Measurements from ENCODE around the gene PBX1.
A peak's percentile ranks its signal among the peaks of the same experiment; 100 is the strongest.

The PBX1 gene

DNA sequence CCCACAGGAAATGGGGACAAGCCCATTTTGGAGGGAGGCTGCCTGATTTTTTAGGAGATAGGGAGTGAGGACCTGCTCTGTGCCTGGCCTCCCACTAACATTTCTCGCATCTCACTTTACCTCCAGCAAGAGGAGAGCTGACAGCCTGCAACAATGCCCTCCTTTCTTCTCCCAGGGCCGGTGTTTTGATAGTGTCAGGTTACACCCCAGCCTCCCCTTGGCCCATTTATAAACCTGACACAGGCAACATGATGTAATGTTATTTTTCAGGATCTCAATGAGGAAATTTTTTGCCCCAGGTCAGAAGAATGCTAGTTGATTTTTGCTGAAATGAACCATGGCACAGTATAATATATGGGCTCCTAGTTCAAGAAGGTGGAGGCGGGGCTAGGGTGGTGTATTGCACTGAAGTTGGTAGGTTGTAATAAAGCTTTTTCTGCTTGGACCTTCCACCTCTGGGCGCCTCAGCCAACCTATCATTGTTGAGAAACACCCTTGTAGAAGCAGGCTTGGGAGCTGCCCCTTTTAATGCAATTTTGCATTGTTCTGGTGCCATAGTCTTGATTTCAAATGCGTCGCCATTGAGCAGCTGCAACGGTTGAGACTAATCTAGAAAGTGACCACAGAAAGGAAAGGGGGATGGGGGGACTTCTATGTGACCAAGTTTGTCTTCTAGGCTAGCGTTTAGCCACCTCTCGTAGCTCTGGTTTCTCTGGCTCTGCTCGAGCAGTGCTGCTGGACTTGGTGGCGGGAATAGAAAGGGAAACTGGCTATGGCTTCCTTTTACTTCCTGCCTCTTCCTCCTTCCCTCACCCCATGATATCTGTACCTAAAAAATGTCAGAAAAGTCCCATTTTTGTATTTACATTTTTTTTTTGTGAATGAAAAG is 53.0 kb downstream of the PBX1 start (continued):
- TF ChIP-seq FEZF1 (tag by site-specific recombination; IDR thresholded peaks at IDR 0.05) = peak; percentile 93
- TF ChIP-seq, protein P1, sequence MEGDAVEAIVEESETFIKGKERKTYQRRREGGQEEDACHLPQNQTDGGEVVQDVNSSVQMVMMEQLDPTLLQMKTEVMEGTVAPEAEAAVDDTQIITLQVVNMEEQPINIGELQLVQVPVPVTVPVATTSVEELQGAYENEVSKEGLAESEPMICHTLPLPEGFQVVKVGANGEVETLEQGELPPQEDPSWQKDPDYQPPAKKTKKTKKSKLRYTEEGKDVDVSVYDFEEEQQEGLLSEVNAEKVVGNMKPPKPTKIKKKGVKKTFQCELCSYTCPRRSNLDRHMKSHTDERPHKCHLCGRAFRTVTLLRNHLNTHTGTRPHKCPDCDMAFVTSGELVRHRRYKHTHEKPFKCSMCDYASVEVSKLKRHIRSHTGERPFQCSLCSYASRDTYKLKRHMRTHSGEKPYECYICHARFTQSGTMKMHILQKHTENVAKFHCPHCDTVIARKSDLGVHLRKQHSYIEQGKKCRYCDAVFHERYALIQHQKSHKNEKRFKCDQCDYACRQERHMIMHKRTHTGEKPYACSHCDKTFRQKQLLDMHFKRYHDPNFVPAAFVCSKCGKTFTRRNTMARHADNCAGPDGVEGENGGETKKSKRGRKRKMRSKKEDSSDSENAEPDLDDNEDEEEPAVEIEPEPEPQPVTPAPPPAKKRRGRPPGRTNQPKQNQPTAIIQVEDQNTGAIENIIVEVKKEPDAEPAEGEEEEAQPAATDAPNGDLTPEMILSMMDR (tag by site-specific recombination; IDR thresholded peaks at IDR 0.05) = no peak
- no peak for TF ChIP-seq ZNF473 (tag by site-specific recombination; IDR thresholded peaks at IDR 0.05)
- TF ChIP-seq, protein P2, sequence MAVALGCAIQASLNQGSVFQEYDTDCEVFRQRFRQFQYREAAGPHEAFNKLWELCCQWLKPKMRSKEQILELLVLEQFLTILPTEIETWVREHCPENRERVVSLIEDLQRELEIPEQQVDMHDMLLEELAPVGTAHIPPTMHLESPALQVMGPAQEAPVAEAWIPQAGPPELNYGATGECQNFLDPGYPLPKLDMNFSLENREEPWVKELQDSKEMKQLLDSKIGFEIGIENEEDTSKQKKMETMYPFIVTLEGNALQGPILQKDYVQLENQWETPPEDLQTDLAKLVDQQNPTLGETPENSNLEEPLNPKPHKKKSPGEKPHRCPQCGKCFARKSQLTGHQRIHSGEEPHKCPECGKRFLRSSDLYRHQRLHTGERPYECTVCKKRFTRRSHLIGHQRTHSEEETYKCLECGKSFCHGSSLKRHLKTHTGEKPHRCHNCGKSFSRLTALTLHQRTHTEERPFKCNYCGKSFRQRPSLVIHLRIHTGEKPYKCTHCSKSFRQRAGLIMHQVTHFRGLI (tag by site-specific recombination; IDR thresholded peaks at IDR 0.05) = peak; percentile 63; the same call in 1 of the 2 replicates
- no peak for TF ChIP-seq ZNF292 (tag by site-specific recombination; IDR thresholded peaks at IDR 0.05; ENCODE audit: borderline replicate concordance, low read depth)
- no peak; the same call in 1 of the 2 replicates for TF ChIP-seq ZNF600 (tag by site-specific recombination; IDR thresholded peaks at IDR 0.05)
- no peak for TF ChIP-seq ZNF658 (tag by site-specific recombination; IDR thresholded peaks at IDR 0.05)
- peak; percentile 60; the same call in 1 of the 2 replicates for TF ChIP-seq KLF9 (tag by site-specific recombination; IDR thresholded peaks at IDR 0.05; ENCODE audit: low read depth)
- no peak for TF ChIP-seq ZNF624 (tag by site-specific recombination; IDR thresholded peaks at IDR 0.05)
- TF ChIP-seq ZNF391 (tag by site-specific recombination; IDR thresholded peaks at IDR 0.05; ENCODE audit: borderline replicate concordance, low read depth) = peak; percentile 89
- no peak for TF ChIP-seq ZNF16 (tag by site-specific recombination; IDR thresholded peaks at IDR 0.05; ENCODE audit: low read depth)
- TF ChIP-seq, protein P3, sequence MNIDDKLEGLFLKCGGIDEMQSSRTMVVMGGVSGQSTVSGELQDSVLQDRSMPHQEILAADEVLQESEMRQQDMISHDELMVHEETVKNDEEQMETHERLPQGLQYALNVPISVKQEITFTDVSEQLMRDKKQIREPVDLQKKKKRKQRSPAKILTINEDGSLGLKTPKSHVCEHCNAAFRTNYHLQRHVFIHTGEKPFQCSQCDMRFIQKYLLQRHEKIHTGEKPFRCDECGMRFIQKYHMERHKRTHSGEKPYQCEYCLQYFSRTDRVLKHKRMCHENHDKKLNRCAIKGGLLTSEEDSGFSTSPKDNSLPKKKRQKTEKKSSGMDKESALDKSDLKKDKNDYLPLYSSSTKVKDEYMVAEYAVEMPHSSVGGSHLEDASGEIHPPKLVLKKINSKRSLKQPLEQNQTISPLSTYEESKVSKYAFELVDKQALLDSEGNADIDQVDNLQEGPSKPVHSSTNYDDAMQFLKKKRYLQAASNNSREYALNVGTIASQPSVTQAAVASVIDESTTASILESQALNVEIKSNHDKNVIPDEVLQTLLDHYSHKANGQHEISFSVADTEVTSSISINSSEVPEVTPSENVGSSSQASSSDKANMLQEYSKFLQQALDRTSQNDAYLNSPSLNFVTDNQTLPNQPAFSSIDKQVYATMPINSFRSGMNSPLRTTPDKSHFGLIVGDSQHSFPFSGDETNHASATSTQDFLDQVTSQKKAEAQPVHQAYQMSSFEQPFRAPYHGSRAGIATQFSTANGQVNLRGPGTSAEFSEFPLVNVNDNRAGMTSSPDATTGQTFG (tag by site-specific recombination; IDR thresholded peaks at IDR 0.05; ENCODE audit: borderline replicate concordance) = no peak
- TF ChIP-seq SETDB1 (IDR thresholded peaks at IDR 0.05; ENCODE audit: insufficient read length, low read length) = no peak
- no peak for TF ChIP-seq ZNF169 (tag by site-specific recombination; IDR thresholded peaks at IDR 0.05)
- TF ChIP-seq GLI4 (tag by site-specific recombination; IDR thresholded peaks at IDR 0.05) = no peak
- TF ChIP-seq KLF10 (tag by site-specific recombination; IDR thresholded peaks at IDR 0.05) = peak; percentile 97
- TF ChIP-seq HOXC10 (CRISPR knock-in tag; IDR thresholded peaks at IDR 0.05) = no peak
- no peak for TF ChIP-seq ZNF560 (tag by site-specific recombination; IDR thresholded peaks at IDR 0.05; ENCODE audit: borderline replicate concordance)
- TF ChIP-seq ZNF24 (tag by site-specific recombination; IDR thresholded peaks at IDR 0.05) = peak; percentile 97
- TF ChIP-seq, protein P4, sequence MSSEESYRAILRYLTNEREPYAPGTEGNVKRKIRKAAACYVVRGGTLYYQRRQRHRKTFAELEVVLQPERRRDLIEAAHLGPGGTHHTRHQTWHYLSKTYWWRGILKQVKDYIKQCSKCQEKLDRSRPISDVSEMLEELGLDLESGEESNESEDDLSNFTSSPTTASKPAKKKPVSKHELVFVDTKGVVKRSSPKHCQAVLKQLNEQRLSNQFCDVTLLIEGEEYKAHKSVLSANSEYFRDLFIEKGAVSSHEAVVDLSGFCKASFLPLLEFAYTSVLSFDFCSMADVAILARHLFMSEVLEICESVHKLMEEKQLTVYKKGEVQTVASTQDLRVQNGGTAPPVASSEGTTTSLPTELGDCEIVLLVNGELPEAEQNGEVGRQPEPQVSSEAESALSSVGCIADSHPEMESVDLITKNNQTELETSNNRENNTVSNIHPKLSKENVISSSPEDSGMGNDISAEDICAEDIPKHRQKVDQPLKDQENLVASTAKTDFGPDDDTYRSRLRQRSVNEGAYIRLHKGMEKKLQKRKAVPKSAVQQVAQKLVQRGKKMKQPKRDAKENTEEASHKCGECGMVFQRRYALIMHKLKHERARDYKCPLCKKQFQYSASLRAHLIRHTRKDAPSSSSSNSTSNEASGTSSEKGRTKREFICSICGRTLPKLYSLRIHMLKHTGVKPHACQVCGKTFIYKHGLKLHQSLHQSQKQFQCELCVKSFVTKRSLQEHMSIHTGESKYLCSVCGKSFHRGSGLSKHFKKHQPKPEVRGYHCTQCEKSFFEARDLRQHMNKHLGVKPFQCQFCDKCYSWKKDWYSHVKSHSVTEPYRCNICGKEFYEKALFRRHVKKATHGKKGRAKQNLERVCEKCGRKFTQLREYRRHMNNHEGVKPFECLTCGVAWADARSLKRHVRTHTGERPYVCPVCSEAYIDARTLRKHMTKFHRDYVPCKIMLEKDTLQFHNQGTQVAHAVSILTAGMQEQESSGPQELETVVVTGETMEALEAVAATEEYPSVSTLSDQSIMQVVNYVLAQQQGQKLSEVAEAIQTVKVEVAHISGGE (tag by site-specific recombination; conservative IDR thresholded peaks at IDR 0.05; ENCODE audit: low read depth) = 0 out of 2 replicates have a peak, but pooled peaks have one; percentile 19
- TF ChIP-seq, protein P5, sequence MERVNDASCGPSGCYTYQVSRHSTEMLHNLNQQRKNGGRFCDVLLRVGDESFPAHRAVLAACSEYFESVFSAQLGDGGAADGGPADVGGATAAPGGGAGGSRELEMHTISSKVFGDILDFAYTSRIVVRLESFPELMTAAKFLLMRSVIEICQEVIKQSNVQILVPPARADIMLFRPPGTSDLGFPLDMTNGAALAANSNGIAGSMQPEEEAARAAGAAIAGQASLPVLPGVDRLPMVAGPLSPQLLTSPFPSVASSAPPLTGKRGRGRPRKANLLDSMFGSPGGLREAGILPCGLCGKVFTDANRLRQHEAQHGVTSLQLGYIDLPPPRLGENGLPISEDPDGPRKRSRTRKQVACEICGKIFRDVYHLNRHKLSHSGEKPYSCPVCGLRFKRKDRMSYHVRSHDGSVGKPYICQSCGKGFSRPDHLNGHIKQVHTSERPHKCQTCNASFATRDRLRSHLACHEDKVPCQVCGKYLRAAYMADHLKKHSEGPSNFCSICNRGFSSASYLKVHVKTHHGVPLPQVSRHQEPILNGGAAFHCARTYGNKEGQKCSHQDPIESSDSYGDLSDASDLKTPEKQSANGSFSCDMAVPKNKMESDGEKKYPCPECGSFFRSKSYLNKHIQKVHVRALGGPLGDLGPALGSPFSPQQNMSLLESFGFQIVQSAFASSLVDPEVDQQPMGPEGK (tag by site-specific recombination; IDR thresholded peaks at IDR 0.05) = peak; percentile 95
- TF ChIP-seq ZNF140 (tag by site-specific recombination; IDR thresholded peaks at IDR 0.05) = no peak
- TF ChIP-seq ZBTB21 (tag by site-specific recombination; IDR thresholded peaks at IDR 0.05) = peak; percentile 71
- no peak for TF ChIP-seq RBAK (tag by site-specific recombination; IDR thresholded peaks at IDR 0.05)
- TF ChIP-seq ZNF530 (tag by site-specific recombination; IDR thresholded peaks at IDR 0.05; ENCODE audit: low read depth) = no peak
- TF ChIP-seq WT1 (tag by site-specific recombination; IDR thresholded peaks at IDR 0.05) = peak; percentile 99
- no peak for TF ChIP-seq ZNF549 (tag by site-specific recombination; IDR thresholded peaks at IDR 0.05)
